HTERT RPE-1 (cell line): Measurements from ENCODE around the gene COL5A1.
"Not testable (repeated sequence)": the region's sequence is repeated elsewhere in the genome, so short reads cannot be mapped to it uniquely, and the experiment has no call there.

Experiments used
- in situ Hi-C: fragments of 300-500 bp; cut with MboI; formaldehyde crosslinking; loops from 4 replicates; pipeline ENCODE4 v1.14.3; 2020; ENCODE audit warnings: low sequenced_read_pairs

Gene COL5A1

DNA sequence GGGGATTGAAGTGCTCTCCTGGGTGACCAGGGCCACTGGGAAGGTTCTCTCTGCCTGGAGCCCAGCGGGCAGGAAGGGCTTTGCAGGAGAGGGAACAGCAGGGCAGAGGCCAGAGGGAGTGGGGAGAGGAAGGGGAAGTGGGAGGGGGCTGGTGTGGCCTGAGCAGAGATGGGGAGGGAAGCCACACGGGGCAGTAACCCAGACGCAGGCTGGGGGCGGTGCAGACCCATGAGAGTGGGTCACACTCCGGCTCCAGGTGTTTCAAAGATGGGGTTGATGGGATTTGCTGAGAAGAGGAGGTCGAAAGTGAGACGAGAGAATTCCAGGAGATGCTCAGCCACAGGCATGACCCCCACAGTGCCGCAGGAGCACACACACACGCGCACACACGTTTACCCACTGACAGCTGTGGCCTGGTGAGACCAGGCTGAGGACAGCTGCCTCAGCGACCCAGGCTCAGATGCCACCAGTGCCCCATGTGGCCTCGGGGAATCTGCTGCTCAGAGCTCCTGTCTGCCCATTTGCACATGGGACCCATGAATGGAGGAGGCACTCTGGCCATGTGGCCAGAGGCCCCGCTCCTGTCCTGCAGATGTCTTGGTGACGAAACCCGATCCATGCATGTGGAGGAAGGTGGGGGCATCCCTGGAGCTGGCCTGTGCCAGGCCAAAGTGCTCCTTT, 206.3 kb downstream of the COL5A1 start:
- in situ Hi-C loops, result no loop called here

DNA sequence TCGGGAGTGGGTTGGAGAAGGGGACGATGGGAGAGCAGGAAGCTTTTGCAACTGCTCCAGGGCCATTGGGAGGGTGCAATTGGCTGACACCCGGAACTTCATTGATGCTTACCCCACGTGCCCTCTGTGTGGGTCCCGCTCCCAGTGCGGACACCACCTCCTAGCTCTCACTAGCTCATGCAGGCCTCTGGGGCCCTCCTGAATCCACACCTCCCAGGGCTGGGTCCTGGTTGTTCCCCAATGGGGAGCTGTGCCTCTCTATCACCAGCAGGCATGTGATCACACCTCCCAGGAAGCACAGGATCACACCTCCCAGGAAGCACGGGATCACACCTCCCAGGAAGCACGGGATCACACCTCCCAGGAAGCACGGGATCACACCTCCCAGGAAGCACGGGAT, 206.9 kb downstream of the COL5A1 start:
- in situ Hi-C loops, result no loop called here

DNA sequence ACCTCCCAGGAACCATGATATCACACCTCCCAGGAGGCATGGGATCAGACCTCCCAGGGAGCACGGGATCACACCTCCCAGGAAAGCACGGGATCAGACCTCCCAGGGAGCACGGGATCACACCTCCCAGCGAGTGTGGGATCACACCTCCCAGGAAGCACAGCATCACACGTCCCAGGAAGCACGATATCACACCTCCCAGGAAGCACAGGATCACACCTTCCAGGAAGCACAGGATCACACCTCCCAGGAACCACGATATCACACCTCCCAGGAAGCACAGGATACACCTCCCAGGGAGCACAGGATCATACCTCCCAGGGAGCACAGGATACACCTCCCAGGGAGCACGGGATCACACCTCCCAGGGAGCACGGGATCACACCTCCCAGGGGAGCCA, 209.0 kb downstream of the COL5A1 start:
- in situ Hi-C loops, result no loop called here

DNA sequence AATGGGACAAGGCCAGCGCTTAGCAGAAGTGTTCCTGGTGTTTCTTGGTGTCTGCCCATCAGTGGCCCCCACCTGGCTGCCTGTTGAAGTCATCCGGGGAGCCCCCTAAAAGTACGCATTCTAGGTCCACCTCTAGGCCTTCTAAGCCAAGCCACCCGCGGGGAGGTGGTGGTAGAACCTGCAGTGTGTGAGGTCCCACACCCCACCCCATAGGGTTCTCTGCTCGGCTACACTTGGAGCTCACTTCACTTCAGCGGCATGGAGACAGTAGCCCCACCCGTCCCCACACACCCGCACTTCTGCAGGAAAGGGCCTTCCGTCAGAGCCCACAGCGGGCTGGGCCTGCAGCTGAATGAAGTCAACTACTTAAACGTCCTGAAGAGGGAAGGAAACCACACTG, 209.4 kb downstream of the COL5A1 start:
- in situ Hi-C loops, result no loop called here

DNA sequence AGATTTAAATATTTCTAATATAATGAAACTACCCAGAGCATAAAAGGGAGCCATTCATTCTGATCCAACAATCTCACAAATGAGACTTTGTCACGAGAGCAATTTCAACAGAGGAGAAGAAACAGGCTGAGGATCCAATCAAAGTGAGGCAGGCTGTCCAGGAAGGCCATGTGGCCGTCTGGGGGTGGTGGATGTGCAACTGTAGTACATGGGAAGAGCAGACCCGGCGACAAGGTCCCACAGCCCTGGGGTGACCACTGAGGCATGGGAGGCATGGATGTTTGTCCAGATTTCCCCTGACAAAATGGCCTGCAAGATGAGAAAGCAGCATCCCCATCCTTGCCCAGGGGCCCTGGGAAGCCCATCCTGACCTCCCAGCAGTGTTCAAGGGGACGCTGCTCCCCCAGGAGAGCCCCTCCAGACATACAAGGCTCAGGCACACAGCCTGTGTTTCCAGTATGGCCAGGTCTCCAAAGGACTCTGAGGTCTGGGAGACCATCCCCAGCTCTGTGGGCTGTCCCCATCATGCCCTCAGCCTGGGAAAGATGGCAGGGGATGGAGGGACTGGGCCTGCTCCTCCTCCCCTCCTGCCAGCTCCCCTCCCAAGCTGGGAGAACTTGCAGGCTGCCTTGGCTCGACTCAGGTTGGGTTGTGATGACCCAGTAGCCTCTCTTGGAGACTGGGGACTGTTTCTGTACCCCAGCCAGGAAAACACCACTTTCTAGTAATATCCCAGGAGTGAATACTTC, 211.5 kb downstream of the COL5A1 start:
- in situ Hi-C loops, result no loop called here

DNA sequence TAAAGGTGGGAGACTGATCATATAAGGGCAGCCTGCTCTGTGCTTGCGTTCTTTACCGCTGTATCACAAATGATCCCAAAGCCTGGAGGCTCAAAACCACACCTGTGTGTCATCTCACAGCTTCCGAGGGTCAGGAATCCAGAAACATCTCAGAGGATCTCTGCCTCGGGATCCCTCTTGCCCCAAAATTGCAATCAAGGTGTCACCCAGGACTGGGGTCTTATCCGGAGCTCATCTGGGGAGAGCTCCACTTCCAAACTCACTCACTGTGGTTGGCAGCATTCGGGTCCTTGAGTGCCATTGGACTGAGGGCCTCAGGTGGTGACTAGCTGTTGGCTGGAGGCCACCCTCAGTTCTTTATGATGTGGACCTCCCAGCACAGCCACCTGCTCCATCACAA, 212.3 kb downstream of the COL5A1 start:
- in situ Hi-C loops, result no loop called here

DNA sequence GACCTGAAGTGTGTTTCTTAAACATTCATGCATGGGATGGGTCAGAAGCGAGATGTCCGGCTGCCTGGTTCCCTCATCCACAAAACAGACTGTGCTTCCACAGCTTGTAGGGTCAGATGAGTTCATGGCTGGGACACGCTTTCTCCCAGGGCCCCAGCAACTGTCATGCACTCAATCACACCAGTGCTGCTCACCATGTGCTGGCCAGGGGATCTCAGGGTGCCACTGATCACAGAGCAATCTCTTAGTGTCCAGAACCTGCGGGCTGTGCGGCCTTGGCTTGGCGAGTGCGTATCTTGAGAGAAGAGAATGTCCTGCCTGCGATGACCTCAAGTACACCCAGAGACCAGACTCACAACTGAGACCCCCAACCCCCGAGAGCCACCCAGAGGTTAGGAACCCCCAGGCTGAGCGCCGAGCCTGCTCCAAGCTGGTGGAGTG, 213.0 kb downstream of the COL5A1 start:
- in situ Hi-C loops, result no loop called here

DNA sequence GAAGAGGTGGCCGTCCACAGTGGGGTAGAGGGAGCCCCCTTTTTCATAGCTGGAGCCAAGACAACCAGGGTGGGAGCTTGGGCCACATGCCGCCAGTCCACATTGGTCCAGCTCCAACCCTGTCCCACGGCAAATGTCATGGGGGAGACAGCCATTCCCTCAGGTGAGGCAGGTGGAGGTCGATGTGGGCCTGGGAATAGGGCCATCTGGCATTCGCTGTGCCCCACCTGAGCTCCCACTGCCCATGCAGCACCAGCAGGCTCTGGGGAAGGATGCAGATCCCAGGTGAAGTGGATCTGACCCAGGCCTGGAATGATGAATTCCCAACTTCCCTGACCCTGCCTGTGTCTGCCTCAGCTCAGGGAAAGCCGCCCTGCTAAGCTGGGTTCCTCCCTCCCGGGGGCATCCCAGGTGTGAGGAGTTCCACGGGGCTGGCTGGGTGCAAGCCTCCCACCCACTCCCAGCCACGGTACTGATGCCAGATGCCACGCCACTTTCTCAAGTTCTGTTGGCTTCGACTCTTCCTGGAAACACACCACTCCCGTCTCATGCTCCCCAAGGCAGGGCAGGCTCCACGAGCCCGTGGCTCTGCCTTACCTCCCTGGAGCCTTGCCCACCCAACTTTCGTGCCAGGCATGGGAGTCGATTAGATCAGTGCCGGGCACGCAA, 213.8 kb downstream of the COL5A1 start:
- in situ Hi-C loops, result no loop called here

DNA sequence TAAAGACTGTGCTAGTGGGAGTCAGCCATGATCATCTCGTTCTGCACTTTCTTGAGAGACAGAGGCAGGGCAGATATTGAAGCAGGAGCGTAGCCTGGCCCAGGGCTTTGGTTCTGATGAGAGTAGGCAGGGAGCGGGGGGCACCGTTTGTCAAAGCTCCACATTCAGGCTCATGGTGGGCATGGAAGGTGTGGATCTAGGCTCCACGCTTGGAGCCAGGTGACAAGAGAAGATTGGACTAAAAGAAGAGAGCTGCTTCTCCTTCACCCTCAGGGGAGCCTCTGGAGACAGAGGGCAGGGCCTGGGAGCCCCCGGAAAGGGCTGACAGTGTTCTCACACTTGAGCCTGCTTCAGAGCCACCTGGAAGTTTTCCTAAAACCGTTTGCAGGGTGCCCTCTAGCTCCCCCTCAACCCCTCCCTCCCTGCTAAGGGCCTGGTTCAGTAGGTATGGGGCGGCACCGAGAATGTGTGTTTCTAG, 214.3 kb downstream of the COL5A1 start:
- in situ Hi-C loops, result no loop called here

DNA sequence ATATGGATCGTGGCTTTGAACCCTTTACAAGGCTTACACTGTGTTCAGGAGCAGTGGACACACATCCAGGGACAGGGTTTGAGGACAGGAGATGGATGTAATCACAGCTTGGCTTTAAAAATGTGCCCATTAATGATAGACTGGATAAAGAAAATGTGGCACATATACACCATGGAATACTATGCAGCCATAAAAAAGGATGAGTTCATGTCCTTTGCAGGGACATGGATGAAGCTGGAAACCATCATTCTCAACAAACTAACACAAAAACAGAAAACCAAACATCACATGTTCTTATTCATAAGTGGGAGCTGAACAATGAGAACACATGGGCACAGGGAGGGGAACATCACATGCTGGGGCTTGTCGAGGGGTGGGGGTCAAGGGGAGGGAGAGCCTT, 215.8 kb downstream of the COL5A1 start:
- in situ Hi-C loops, result not testable (repeated sequence)

DNA sequence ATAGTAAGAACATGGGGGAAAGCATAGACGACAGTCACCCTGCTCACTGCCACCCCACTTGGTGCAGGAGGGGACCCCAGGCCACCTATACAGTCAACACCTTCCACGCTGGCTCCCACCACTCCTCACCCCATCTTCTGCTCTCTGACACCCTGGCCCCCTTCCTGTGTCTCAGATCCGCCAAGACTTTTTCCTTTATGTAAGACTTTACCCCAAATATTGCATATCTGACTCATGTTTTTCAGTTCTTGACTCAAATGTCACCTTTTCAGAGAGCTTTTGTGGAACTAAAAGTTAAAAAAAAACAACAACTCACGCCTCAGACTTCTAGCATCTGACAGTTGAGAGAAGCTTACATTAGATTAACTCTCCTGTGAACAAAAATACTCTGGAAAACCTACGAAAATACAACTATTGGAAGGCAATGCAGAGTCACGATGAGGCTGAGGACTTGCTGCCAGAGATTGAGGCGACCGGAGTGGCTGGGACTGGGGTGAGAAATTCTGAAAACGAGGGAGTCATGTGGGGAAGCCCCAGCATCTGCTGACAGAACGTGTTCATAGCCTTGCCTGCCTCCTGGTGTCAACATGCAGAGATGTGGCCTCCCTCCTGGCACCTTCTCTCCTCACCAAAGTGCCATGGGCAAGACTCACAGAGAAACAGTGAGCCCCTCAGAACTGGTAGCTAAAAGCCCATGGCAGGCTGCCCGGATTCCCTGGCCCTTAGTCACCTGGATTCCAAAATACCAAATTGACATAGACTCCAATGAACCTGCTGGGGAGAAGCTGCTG, 216.6 kb downstream of the COL5A1 start:
- in situ Hi-C loops, result no loop called here

DNA sequence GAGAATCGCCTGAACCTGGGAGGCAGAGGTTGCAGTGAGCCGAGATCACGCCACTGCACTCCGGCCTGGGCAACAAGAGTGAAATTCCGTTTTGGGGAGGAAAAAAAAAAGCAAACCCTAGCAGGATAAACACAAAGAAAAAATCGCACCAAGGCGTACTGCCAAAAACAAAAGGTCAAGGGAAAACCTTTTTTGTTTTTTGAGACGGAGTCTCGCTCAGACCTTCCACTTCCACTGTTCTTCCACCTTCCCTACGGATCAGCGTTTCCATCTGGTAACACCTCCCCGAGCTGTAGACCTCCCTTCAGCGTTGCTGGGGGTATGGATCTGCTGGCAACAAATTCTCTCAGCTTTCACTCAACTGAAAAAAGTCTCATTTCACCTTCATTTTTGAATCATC, 218.9 kb downstream of the COL5A1 start:
- in situ Hi-C loops, result no loop called here

DNA sequence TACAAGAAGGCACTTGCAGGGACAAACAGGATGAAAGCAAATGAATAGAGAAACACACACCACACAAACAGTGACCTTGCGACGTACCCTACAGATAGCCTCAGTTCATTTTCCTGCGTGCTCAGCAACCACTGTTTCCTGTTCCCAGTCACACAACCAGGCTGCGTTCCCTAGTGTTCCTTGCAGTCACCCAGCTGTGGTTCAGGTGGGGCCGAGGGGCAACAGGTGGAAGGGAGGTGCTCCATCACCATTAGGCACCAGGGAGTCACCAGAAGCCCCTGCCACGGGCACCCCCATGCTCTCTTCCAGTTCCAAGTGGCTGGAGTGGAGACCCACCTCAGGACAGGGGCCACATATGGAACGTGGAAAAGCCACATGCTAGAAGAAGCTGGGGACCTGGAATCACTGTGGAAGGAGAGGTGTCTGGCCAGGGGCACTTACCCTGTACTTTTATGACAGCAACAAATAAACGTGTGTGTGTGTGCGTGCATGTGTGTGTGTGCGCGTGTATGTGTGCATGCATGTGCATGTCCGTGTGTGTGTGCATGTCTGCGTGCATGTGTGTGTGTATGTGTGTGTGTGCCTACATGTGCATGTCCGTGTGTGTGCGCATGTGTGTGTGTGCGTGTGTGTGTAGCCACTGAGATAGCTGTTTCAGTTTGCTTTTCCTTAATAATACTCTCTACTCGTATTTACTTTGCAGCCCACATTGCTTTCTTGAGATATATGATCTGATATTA, 220.2 kb downstream of the COL5A1 start:
- in situ Hi-C loops, result no loop called here

DNA sequence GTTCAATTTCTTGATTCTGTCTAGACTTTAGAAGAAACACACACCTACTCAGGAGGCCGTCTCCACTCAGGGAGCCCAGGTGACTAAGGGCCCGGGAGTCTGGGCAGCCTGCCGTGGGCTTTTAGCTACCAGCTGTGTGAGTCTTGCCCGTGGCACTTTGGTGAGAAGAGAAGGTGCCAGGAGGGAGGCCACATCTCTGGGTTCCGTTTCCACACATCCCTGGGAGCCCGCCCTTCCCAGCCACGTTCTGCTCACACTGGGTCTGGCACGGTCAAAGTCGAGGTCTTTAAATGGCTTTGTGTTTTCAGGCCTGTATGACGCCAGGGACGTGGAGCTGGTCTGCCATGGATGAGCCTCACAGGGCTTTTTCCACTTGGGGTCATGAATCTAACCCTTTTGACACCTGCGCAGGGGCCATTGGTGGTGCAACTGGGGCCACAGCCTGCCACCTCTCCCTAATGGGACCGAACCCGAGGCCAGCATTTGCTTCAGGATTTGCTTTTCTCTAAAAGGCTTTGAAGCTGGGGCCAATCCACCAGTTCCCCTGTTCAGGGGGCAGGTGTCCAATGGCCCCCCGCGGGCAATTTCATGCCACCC, 221.8 kb downstream of the COL5A1 start:
- in situ Hi-C loops, result no loop called here

DNA sequence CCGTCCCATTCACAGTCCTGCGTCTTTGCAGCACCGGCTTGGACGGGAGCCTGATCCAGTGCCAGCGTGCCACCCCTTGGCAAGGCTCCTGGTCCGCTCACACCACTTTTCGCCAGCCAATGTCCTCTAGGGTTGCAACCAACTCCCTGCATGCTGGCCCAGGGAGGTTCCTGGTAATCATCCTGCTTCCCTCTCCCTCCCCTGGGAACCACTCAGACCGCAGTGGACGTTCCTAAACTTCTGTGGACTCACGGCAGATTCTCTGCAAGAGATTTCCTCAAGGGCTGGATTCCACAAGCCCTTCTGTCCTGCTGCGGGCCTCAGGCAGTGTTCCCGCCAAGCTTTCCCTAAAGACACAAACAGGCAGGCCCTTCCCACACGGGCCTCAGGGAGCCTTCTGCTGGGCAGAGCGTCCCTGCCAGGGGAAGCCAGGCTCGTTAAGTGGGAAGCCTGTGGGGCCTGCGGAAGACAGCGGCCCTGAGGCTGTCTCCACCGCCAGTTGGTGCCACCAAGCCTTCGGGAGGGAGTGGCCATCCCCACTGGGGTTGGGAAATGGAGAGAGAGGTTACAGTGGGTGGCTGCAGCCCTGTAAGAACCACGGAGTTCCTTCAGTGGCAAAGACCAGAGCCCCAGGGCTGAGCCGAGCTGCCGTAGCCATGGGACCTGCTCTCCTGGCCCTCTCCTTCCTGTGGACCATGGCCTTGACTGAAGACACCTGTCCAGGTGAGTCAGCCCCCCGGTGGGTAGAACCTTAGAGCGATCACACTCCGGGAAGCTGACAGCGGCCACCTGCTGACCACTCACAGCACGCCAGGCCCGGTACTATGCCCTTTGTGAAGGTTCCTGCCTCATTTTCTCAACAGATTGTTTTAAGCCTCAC, 222.6 kb downstream of the COL5A1 start:
- in situ Hi-C loops, result no loop called here

DNA sequence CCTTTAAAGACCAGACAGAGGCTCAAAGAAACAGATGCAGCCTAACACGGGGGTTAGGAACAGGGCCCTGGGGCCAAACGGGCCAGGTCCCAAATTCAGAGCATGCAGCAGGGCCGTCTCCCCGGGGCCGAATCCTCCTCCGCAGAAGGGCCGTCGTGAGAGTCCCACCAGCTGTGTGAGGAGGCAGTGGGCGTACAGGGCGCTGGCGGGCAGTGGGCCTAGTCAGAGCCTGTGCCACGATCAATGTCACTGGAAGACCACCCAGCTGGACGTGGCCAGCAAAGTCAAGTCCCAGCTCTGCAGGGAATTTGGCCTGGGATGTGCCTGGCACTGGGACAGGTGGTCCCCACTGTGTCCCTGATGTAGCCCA, 223.2 kb downstream of the COL5A1 start:
- in situ Hi-C loops, result no loop called here

DNA sequence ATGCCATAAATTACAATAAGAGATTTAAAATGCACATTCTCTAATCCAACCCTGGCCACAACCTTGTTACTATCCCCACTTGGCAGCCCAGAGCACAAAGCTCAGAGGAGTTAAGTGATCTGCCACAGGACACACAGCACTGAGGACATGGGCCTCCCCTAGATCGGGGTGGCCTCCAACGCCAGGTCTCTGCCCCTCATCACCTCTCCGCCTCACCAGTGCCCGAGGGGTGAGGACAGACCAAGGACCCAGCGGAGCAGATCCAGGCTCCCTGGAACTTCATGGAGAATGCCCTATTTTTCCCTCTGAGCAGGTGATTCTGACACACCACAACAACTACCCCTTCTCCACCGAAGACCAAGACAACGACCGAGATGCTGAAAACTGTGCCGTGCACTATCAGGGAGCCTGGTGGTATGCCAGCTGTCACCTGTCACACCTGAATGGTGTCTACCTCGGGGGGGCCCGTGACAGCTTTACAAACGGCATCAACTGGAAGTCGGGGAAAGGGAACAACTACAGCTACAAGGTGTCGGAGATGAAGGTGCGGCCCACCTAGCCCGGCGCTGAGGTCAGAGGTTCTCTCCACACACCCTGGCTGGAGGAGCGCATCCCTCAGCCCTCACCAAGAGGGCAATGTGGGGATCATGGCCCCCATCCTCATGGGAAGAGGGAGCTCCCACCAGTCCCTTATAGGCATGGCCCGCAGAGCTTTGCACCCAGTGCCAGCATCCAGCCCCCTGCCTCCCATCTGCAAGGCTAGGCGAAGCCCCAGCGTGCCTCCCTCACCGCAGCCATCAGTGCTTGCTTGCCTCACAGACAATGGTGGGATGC, 226.5 kb downstream of the COL5A1 start:
- in situ Hi-C loops, result no loop called here
